HepG2 (cell line): ENCODE measurements around the gene CSNK2A1. TPM values are rescaled to one million over a fixed set of nuclear protein-coding genes. Genes with fewer than 3 reads are reported as not detected.

ENCODE experiments used
- CEBPG ChIP-seq: IDR thresholded peaks from 2 replicates; pipeline ENCODE4 v1.6.1; 2016
- CHD4 ChIP-seq: fragments of 200-600 bp; sonication (generic); IDR thresholded peaks from 2 replicates; pipeline ENCODE4 v1.7.0; 2017; ENCODE audit warnings: mild to moderate bottlenecking, low read length, borderline replicate concordance
- DRAP1 ChIP-seq: IDR thresholded peaks from 2 replicates; pipeline ENCODE4 v1.6.1; 2016; ENCODE audit warnings: missing genetic modification reagents, missing compliant biosample characterization
- ERF ChIP-seq: IDR thresholded peaks from 2 replicates; pipeline ENCODE4 v1.6.1; 2018; ENCODE audit warnings: missing biosample characterization, missing genetic modification reagents
- GATAD1 ChIP-seq: IDR thresholded peaks from 2 replicates; pipeline ENCODE4 v1.6.1; 2016; ENCODE audit warnings: missing genetic modification reagents, missing compliant biosample characterization
- GLI4 ChIP-seq: sonication (generic); formaldehyde crosslinking; IDR thresholded peaks from 2 replicates; pipeline ENCODE4 v1.5.1; 2020; ENCODE audit warnings: missing genetic modification reagents, mild to moderate bottlenecking, moderate library complexity, borderline replicate concordance
- HDAC2 ChIP-seq: sonication (generic); formaldehyde crosslinking; IDR thresholded peaks from 2 replicates; pipeline ENCODE4 v1.4.0; 2020; ENCODE audit warnings: missing genetic modification reagents
- HOXA5 ChIP-seq: sonication (generic); formaldehyde crosslinking; IDR thresholded peaks from 2 replicates; pipeline ENCODE4 v1.4.0; 2020; ENCODE audit warnings: missing genetic modification reagents
- IKZF4 ChIP-seq: sonication (generic); formaldehyde crosslinking; IDR thresholded peaks from 2 replicates; pipeline ENCODE4 v1.5.1; 2020; ENCODE audit warnings: borderline replicate concordance, mild to moderate bottlenecking, low read depth, missing genetic modification reagents; ENCODE audit errors: not compliant biosample characterization
- IRF9 ChIP-seq: sonication (generic); formaldehyde crosslinking; IDR thresholded peaks from 2 replicates; pipeline ENCODE4 v1.8.0; 2022; ENCODE audit warnings: missing genetic modification reagents, mild to moderate bottlenecking, borderline replicate concordance
- MLX ChIP-seq: IDR thresholded peaks from 2 replicates; pipeline ENCODE4 v1.6.1; 2016
- MXI1 ChIP-seq: IDR thresholded peaks from 3 replicates; pipeline ENCODE4 v1.6.1; 2012; ENCODE audit warnings: low read depth, low read length, inconsistent platforms, borderline replicate concordance
- RAD21 ChIP-seq: fragments of 450-650 bp; formaldehyde crosslinking; IDR thresholded peaks from 2 replicates; pipeline ENCODE4 v1.5.0; 2020; ENCODE audit warnings: mild to moderate bottlenecking
- SNAI1 ChIP-seq: sonication (generic); formaldehyde crosslinking; IDR thresholded peaks from 2 replicates; pipeline ENCODE4 v1.5.0; 2020; ENCODE audit warnings: mild to moderate bottlenecking, missing genetic modification reagents, borderline replicate concordance
- ZFX ChIP-seq: sonication (generic); formaldehyde crosslinking; IDR thresholded peaks from 2 replicates; pipeline ENCODE4 v1.4.0; 2020; ENCODE audit warnings: mild to moderate bottlenecking, low read depth, missing genetic modification reagents, moderate library complexity
- ZNF33A ChIP-seq: sonication (generic); formaldehyde crosslinking; IDR thresholded peaks from 2 replicates; pipeline ENCODE4 v1.5.1; 2020; ENCODE audit warnings: missing genetic modification reagents, mild to moderate bottlenecking, moderate library complexity, borderline replicate concordance
- ZNF510 ChIP-seq: sonication (generic); formaldehyde crosslinking; IDR thresholded peaks from 2 replicates; pipeline ENCODE4 v1.4.0; 2020; ENCODE audit warnings: low read depth, mild to moderate bottlenecking, missing genetic modification reagents
- ZNF556 ChIP-seq: sonication (generic); formaldehyde crosslinking; IDR thresholded peaks from 2 replicates; pipeline ENCODE4 v1.4.0; 2020; ENCODE audit warnings: mild to moderate bottlenecking, missing genetic modification reagents, borderline replicate concordance
- ZNF574 ChIP-seq: sonication (generic); formaldehyde crosslinking; IDR thresholded peaks from 2 replicates; pipeline ENCODE4 v1.4.0; 2020; ENCODE audit warnings: missing genetic modification reagents
- ZNF770 ChIP-seq: sonication (generic); formaldehyde crosslinking; IDR thresholded peaks from 2 replicates; pipeline ENCODE4 v1.5.0; 2020; ENCODE audit warnings: mild to moderate bottlenecking, missing genetic modification reagents
- ZNF777 ChIP-seq: sonication (generic); formaldehyde crosslinking; IDR thresholded peaks from 2 replicates; pipeline ENCODE4 v1.4.0; 2020; ENCODE audit warnings: missing genetic modification reagents
- ZSCAN25 ChIP-seq: sonication (generic); formaldehyde crosslinking; IDR thresholded peaks from 2 replicates; pipeline ENCODE4 v1.8.0; 2022; ENCODE audit warnings: mild to moderate bottlenecking, missing genetic modification reagents
- polyA plus RNA-seq, 8 experiments: library from polyadenylated mRNA; depleted of rRNA in 3 of 8; stranded (reverse) in 7 of 8; unstranded in 1 of 8; fragments of >200 nt; fragmentation: Illumina TruSeq in 4 of 8; extraction: Trizol in 4 of 8; gene quantifications; 2 replicates each; pipeline versions ENCODE4 v1.2.1 to v1.2.3, GENCODE V29; 2011 to 2016; ENCODE audit warnings: low read depth in 4 of 8, missing spikeins in 1 of 8, mixed read lengths in 1 of 8; ENCODE audit not compliant: insufficient read depth in 1 of 8
- total RNA-seq, 5 experiments: library from RNA; depleted of rRNA; stranded (reverse); fragments of >200 nt; fragmentation: Illumina TruSeq; extraction: Trizol; gene quantifications; 2 replicates each; pipeline ENCODE4 v1.2.3, GENCODE V29; 2016; ENCODE audit warnings: low read depth in 1 of 5

Gene CSNK2A1
- total and polyA plus RNA-seq, 2 of the 13 experiments (the other 11 are each of a cell fraction or from before 2014, with no cell fraction given): 153 to 231 TPM

- TF ChIP-seq ZNF574: peak; percentile 68; the same call in 1 of the 2 replicates
- TF ChIP-seq ZNF777 (CRISPR knock-in tag): 0 out of 2 replicates have a peak, but pooled peaks have one; percentile 25
- TF ChIP-seq RAD21 (CRISPR knock-in tag): peak; percentile 82; the same call in 1 of the 2 replicates
- peak; percentile 79 for TF ChIP-seq HDAC2
- TF ChIP-seq CEBPG (CRISPR knock-in tag): peak; percentile 64
- peak; percentile 20; the same call in 1 of the 2 replicates for TF ChIP-seq IRF9 (CRISPR knock-in tag)
- peak; percentile 13 for TF ChIP-seq IKZF4 (CRISPR knock-in tag)
- TF ChIP-seq ZNF510: 0 out of 2 replicates have a peak, but pooled peaks have one; percentile 29
- peak; percentile 52; the same call in 1 of the 2 replicates for TF ChIP-seq ZFX (CRISPR knock-in tag)
- TF ChIP-seq ZSCAN25: peak; percentile 72
- TF ChIP-seq HOXA5 (CRISPR knock-in tag): peak; percentile 61; the same call in 1 of the 2 replicates
- TF ChIP-seq DRAP1 (CRISPR knock-in tag): 0 out of 2 replicates have a peak, but pooled peaks have one; percentile 14
- peak; percentile 40; the same call in 1 of the 2 replicates for TF ChIP-seq GATAD1 (CRISPR knock-in tag)
- peak; percentile 80; the same call in 1 of the 2 replicates for TF ChIP-seq ZNF556
- peak; percentile 93 for TF ChIP-seq ERF (CRISPR knock-in tag)
- peak; percentile 100 for TF ChIP-seq ZNF770 (CRISPR knock-in tag)
- 0 out of 2 replicates have a peak, but pooled peaks have one; percentile 73 for TF ChIP-seq ZNF33A
- TF ChIP-seq MLX (CRISPR knock-in tag): peak; percentile 38; the same call in 1 of the 2 replicates
- TF ChIP-seq CHD4: peak; percentile 65; the same call in 1 of the 2 replicates
- 0 out of 2 replicates have a peak, but pooled peaks have one; percentile 7 for TF ChIP-seq SNAI1 (CRISPR knock-in tag)
- peak; percentile 56; the same call in 1 of the 3 replicates for TF ChIP-seq MXI1
- 0 out of 2 replicates have a peak, but pooled peaks have one; percentile 48 for TF ChIP-seq GLI4 (CRISPR knock-in tag)
Measured at GRCh38 chr20:510328-511057, 33.1 kb downstream of the CSNK2A1 start (continued).
